HG03521 (cell line): Measurements from ENCODE around the gene OLFM1.

Source experiments
- ATAC-seq: cut with Tn5 transposase; IDR thresholded peaks from one replicate; pipeline ENCODE4 v1.9.1; 2021; ENCODE audit warnings: mild to moderate bottlenecking, moderate library complexity; ENCODE audit not compliant: unreplicated experiment

Gene OLFM1

DNA sequence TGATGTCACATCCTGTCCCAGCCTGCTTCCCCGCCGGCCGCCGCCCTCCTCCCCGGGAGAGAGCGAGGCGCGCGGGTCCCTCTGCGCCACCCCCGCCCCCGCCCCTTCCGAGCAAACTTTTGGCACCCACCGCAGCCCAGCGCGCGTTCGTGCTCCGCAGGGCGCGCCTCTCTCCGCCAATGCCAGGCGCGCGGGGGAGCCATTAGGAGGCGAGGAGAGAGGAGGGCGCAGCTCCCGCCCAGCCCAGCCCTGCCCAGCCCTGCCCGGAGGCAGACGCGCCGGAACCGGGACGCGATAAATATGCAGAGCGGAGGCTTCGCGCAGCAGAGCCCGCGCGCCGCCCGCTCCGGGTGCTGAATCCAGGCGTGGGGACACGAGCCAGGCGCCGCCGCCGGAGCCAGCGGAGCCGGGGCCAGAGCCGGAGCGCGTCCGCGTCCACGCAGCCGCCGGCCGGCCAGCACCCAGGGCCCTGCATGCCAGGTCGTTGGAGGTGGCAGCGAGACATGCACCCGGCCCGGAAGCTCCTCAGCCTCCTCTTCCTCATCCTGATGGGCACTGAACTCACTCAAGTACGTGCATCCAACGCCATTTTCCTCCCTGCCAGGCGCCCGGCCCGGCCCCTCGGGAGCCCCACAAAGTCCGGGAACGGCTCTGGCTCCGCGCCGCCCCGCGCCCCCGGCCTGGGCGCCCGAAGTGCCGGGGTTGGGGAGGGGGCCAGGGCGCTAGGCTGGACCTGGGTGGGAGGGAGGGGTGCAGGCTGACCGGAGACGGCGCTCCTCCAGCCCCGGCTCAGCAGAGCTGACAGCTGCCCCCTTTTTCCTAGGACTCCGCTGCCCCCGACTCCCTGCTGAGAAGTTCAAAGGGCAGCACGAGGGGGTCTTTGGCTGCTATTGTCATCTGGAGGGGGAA is 12.0 kb upstream of the OLFM1 start:
- no peak for ATAC-seq

DNA sequence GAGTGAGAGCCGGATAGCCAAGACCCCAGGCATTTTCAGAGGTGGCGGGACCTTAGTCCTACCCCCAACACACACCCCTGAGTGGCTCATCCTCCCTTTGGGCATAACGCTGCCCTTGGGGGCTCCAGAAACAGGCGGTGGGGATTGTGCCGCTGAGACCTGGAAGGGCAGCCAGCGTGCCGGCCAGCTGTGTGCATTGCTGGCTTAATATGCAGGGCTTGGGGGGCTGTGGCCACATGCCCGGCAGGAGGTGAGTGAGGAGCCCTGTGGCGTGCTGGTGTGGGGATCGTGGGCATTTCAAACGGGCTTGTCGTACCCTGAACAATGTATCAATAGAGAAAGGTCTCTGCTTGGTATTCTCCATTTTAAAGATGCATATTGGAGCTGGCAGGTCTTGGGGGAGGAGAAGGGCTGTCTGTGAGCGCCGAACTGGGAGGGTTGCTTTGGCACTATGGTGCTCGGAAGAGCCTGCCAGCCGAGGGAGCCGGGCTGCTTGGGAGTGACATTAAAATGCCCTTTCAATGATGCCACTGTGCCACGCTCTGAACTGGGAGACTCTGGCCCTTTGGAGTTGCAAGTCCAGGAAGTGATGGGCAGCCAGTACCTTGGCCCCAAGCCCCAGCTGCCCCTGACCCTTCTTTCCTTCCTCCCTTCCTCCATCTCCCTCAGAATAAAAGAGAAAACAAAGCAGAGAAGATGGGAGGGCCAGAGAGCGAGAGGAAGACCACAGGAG is 11.2 kb upstream of the OLFM1 start:
- no peak for ATAC-seq

DNA sequence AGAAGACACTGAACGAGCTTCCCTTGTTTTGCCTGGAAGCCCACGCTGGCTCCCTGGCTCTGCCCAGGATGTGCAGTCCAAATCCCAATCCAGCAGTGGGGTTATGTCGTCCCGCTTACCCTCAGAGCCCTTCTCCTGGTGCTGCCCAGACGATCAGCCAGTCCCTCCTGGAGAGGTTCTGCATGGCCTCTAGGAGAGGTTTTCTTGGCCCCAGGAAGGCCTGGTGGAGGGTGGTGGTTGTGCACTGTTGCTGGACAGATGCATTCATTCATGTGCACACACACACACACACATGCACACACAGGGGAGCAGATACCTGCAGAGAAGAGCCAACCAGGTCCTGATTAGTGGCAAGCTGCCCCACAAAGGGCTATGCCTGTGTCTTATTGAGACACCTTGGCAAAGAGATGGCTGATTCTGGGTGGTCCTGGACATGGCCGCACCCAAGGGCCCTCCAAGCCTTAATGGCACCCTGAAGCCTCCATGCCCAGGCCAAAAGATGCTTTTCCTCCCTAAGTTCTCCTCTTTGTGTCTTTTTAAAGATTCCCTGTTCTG is 10.5 kb upstream of the OLFM1 start:
- no peak for ATAC-seq

DNA sequence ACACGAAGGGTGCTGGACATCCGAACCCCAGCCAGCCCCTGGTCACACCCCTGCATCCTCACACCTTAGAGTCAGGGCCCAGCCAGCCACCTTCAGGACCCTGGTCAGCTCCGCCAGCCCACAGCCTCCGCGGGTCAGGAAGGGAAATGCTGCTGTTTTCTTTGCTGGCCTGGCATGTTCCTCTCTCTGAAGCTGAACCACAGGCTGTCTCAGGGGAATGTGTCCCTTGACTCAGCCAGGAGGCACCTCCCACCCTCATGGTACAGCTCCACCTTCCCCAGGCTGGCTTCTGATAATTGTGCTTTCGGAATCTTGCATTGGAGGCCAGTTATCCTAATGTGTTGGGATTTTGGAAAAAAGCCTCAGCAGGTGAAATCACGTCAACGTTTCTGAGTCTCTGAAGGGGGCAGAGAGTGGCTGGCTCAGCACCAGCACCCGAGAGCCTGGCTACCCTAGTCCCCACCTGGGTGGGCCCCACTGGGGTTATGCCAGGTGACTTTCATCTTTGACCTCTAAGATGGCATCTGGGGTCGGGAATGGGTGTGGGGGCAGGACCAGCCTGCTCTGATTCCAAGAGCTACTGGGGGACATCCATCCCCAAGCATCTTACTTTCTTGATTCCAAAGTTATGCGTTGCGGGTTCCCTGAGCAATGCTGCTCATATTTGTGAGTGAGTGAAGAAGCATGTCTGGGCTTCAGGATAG is 9.8 kb upstream of the OLFM1 start:
- ATAC-seq: no peak

DNA sequence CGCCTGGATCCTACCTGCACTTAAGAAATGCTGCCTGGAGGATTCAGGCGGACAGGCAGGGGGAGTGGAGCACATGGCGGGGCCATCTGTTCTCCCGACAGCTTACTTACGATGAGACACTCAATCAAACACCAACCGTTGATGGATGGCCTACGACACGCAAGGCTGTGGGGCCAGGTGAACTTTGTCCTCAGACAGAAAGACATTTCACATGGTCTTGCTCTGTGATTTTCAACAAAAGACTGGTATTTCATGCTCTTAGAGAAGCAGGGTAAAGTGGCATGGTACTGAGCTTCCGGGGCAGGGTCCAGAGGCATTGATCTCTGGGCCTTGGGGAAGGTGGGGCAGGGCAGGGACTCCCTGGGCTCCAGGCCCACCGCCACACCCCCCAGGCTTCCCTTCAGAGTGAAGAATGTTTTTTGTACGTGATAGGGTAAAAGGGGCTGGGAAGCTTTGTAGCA is 9.1 kb upstream of the OLFM1 start:
- no peak for ATAC-seq

DNA sequence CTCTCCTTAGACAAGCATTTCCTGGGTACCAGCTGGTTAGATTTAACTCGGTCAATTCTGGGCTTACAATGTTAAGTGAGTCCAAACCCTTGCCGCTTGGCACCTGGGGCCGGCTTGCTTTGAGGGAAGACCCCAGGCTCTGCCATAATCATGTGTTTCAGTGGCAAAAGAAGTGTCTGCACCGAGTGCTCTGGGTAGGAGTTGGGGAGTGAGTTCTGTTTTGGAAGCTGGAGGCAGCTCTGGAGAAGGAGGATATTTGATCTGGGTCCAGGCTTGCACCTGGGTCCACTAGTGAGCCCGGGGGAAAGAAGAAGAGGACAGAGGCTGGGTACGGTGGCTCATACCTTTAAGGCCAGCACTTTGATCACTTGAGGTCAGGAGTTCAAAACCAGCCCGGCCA is 8.4 kb upstream of the OLFM1 start:
- no peak for ATAC-seq

DNA sequence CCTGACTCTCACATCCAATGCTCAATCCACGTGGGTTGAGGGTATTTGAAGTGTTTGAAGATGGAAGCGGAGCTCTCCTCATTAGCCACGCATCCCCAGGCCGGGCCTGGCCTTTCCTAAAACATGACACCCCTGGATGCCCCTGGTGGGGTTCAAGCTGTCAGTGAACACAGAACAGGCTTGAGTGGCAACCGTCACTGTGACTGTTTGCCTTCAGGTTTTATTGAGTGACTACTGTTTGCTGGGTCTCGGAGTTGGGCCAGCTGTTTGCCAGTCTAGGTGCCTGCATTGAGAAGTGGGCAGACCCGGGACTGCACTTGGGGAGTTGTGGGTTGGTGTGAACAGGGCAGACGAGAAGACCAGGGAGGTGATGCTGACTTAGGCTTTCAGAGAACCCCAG is 7.8 kb upstream of the OLFM1 start:
- ATAC-seq: no peak

DNA sequence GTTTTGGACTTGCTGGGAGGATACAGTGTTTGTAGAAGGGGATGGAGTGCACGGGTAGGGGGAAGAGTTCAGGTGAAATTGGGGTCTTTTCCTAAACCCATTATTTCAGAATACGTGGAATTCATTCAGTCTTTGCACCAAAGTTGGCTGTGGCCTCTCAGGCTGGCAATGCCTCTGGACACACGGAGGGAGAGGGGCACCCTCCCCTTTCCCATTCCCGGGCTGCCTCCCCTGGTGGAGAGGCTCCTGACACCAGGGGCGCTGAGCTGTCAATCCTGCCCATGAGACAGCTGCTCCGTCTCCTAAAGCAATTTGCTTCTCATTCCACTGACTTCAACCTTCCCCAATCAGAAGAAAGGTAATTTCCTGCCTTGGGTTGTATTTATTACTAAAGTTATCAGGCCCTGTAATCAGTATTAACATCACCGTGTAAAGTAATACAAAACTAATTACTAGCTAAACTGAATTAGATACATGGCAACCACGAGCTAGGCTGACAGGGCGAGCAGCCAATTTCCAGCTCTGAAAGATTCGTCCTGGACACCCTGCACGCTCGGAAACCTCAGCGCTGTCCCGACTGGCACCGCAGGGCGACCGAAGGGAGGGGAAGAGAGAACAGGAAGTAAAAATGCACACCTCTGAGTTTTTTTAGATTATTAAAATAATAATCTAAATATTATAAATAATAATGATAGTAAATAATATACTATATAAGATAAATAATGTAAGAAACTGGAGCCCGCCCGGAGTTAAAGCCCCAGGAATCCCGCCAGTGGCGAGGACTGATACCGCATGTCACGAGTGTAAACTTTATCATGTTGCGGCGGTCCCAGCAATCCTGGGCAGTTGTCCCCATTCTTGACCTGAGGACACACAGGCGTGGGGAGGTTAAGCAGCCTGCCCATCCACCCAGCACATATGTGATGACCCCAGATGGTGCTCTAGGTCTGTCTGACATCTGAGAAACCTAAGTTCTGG is 6.9 kb upstream of the OLFM1 start:
- ATAC-seq: no peak

DNA sequence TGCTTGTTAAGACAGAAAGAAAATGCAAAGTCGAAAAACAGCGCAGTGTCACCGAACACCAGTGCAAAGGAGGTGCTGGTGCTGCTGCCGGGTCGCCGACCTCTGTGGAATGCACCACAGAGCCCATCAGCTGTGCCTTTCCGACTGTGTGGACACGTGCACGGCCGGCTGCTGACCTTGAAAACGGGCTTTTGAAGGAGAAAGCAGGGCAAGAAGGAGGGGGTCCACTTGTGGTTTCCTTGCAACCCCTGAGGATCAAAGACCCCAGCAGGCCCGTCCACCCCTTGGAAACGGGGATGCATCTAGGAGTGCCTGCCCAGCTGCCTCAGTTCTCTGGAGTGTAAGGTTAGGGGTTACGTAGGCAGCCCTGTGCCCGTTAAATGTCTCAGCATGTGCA is 6.2 kb upstream of the OLFM1 start:
- no peak for ATAC-seq

DNA sequence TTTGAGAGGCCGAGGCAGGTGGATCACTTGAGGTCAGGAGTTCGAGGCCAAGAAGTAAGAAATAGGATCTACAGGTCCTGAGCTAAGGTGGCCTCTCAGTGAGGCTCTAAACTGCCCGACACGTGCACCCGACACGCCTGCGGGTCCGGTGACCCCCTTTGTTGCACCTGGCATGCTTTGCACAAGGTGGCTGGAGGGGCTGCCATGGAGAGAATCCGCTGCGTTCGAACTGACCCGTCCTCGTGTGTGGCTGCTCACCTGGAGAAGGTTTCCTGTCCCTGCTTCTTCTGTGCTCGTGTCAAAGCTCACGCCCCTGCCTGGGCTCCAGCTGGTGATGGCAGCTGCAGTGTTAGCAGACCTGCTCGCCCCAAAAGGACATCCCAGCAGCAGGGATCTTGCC is 5.7 kb upstream of the OLFM1 start:
- no peak for ATAC-seq

DNA sequence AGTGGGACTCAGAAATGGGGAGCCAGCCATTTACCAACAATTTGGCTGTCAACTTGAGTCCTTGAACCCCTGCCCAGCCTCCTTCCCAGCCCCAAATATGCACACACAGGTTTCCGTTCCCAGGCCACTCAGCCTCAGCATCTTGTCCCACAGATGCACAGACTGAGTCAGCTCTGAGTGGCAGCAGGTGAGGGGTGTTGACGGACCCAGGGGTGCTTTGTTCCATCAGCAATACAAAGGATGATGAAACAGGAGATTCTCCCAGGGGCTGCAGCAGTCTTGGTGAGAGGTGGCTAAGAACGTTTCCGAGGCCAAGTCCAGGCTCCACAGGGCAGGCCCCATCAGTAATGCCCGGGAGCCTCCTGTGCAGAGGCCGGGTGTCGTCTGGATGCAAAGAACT is 4.9 kb upstream of the OLFM1 start:
- no peak for ATAC-seq

DNA sequence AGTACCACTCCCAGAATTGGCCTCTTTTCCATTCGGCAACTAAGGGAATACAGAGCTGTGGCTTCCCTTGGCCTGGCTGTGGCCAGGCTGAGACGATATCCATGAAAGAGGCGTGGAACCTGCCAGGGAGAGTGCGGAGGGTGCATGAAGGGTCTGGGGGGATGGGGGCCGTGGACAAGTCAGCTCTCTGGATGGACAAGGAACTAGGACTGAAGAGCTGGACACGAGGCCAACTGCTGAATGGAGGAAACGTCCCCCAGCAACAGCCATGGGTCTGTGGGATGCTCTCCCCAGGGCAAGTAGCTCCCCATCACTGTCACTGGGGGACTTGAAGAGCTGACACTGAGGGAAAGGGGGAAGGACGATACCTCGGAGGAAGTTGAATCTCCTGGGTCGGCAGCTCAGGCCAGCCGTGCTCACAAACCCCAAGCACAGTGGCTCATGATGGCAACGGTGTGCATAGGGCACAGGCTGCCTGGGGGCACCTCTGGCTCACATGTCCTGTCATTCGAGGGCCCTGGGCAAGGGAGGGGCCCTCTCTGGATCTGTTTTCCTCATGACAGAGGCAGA is 4.1 kb upstream of the OLFM1 start:
- ATAC-seq: no peak

DNA sequence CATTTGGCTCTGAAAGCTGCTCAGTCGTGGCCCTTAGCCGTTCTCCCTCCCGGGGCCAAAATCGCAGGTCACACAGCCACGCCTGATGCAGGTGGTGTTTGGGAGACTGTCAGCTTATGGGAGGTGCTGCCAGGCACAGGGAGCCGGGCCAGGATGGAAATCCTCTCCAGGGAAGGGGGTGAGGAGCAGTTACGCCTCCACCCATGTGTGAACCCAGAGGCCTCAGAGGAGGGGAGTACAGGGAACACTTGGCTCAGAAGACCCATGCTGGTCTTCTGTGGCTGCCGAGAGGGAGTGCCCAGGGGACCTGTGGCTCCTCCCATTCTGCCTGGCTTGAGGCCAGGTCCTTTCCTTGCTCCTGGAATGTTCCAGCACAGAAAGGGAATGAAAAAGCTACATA is 3.6 kb upstream of the OLFM1 start:
- ATAC-seq: no peak

DNA sequence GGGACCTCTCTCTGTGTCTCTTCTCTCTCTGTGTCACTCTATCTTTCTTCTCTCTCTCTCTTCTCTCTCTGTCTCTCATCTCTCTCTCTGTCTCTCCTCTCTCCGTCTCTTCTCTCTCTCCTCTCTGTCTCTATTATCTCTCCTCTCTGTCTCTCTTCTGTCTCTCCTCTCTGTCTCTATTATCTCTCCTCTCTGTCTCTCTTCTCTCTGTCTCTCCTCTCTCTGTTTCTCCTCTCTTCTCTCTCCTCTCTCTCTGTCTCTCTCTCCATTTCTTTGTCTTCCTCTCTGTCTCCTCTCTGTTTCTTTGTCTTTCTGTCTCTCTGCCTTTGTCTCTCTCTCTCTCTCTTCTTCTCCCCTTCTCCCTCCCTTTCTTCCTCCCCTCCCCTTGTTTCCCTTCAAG is 3.2 kb upstream of the OLFM1 start:
- no peak for ATAC-seq

DNA sequence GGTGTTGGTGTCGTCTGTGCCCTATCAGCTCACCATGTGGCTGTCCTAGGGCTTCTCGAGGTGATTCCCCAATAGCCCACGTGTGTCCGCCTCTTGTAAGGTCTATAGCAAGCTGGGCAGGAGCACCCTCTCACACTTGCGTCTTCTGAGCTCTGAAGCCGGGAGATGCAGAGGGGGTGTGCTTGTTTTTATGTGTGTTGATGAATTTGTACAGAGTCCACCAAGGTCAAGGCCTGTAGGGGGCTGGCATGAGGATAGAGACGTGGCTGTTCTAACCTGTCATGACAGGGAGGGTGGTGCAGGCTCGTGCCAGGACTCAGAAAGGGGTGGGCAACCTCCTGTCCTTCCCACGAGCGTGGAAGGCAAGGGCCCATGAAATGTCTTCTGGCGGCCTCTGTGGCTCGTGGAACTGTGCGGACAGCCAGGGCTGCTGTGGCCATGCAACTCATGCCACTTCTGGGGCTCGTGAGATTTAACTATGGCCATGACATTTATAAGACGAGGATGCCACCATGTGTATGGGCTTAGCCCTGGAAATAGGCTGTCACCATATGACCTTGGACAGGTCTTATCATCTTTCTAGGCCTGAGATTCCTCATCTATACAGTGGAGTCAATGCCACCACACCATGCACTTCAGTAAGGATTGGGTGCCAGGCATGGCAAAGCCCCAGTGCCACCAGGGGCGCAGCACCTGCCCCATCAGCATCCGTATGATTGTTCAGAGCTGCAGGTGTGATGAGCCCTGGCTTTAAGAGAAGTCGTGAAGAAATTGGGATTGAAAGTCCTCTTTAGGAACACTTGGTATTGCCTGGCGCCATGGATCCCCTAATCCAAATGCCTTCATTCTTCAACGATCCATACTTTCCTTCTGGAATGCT is 2.3 kb upstream of the OLFM1 start:
- ATAC-seq: no peak

DNA sequence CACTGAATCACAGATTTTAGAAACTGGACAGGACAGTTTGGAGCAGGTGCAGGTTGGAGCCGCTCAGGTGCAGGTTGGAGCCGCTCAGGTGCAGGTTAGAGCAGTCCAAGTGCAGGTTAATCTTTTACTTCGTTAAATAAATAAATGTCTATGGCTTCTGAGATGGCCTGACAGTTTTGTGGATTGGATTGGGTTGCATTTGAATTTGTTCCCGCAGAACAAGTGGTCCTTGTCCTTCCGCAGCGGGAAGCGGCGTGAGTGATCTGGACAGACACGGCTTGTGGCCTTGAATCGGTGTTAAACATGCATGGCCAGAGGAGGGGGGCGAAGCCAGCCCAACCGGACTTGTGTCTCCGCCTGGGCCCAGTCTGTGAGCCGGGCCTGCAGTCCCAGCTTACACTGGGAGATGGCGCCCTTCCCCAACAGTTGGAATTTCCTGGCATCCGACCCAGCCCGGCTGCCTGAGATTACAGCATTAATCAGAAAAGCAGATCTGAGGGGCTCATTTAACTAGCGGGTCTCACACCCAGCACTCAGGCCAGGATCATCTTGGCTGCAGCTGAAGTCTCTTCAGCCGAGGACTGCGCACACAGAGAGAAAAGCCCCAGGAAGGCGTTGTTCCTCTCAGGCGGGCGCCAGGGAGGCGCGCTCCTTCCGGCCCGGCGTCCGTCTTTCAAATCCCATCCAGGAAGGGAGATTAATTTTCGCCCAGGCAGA is 1.5 kb upstream of the OLFM1 start:
- no peak for ATAC-seq

DNA sequence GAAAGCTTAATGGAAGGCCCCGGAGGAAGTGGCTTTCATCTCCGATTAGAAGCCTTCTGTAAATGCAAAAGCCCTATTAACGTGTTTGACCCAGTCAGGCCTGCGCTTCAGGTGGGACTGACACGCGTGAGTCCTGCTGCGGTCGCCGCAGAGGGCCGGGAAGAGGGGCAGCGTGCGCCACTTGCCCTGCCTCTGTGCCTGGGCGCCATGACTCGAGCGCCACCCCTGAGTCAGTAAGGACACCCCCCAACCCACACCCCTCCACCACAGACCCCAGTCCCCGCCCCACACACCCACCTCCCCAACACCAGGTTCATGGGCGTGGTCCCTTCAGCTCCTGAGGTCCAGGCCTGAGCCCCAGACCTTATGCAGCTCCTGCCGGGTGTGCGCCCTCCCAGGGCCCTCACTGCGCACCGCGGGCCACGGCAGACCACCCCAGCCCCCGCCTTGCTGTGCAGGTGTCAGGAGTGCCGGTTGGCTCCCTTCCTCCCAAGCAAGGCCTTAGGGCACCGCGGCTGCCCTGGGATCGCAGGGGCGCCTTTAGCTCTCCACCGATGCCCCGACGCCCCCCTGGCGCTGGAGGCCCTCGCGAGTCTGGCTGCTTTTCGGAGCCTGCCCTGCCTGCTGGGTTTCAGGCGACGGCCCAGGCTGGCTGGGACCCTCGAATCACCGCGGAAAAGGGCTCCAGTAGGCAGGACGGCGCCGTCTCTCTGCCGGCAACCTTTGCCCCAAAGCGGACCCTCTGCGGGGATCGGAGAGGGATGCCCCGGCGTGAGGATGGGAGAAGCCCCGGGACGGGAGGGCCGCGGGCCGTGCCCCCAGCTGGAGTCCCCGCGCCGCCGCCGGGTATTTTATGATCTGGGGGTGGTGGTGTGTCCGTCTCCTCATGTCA is 625 bp upstream of the OLFM1 start:
- no peak for ATAC-seq
